Raji (cell line): ENCODE measurements around the gene RPL3.

Source experiments
- POLR2A ChIP-seq: IDR thresholded peaks from 2 replicates; pipeline ENCODE4 v1.6.1; 2011; ENCODE audit warnings: low read depth, low read length, control low read depth; ENCODE audit not compliant: insufficient read depth

RPL3 gene

DNA sequence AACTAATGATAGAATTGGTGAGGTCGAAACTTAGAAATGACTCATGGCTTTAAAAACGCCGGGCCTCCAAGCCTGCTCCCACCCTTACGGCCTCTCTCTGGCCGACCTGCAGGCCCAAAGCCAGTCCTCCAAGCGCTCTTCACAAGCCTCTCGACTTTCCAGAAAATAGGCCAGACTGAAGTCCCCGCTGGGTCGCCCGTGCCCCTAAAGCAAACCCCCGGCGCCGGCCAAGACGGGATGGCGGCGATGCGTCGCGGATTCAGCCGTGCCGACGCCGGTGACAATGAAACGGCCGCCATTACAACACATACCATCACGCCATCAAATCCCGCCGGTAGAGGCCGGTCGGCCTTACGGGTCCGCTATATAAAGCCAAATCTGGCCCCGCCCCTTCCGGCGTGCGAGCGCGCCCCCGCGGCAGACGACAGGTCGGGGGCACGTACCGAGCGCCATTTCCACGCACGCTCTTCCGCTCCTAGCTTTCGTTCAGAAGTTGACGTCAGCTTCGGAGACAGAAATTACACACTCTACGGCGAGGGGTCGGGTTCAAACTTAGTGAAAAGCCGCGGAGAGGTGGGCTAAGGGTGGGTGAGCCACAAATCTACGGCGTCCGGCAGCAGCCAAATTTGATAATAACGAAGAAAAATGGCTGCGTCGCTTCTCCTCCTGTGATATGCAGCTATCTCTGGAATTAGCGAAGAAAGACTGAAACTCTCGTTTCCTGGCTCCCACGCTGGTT is at the start of gene RPL3:
Gene RPL3, minus strand, starts transcription at position 340 of the 739 bp plus-strand sequence. Its CDS starts 26 bp downstream, at position 314.
- peak; percentile 100 for TF ChIP-seq POLR2A

DNA sequence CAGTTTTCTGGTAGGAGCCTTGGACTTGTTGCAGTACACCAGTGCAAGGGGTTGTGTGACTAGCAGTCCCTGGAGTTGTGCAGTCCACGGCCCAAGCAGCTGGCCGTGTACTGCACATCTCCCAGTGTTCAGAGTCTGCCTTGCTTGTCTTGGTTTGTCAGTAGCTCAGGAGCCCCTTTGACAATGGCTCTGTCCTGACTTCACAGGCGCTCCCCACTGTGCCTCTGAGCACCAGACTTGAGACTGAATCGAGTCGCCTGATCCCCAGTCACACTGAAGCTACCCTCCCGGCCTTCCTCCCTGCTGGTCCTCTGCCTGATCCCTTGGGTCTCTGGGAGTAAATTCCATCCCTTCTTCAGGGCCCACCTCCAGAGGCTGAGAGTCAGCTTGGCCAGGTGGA is 49.8 kb upstream of the RPL3 start:
- TF ChIP-seq POLR2A = no peak

DNA sequence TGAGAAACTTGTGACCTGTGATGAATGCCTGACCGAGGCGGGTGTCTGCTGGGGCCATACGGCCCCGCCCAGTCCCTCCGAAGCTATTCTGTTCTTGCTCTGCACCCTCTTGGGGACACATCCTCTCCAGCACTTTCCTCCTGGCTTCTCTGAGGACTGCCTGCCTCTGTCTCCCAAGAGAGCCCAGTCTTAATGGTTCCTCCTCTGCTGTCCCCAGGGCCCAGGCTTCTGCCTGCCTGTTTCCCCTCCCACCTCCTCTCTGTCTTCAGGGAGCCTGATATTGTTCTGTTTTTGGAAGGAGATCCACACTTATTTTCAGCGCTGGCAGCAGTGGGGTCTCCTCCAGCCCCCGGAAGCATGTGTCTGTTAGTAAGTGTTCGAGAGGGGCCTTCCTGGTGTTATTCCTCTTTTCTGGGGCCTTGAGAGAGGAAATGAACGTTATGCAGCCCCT is 49.1 kb upstream of the RPL3 start:
- no peak for TF ChIP-seq POLR2A

DNA sequence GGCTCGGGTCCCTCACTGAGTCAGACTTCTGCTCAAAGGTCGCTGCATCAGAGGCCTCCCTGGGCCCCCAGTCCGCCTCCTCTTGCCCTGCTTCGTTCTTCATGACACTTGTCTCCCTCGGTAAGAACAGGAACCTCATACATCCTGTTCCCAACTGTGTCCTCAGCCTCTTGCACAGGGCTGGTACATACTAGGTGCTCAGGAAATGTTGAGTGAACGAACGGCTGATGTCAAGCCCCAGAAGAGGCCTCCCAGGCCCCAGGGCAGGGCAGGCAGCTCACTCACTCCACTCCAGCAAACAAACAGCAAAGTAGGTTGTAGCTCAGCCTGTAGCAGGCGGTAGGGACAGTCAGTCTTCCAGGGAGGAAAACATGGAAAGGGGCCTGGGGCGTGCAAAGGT is 47.6 kb upstream of the RPL3 start:
- TF ChIP-seq POLR2A = no peak

DNA sequence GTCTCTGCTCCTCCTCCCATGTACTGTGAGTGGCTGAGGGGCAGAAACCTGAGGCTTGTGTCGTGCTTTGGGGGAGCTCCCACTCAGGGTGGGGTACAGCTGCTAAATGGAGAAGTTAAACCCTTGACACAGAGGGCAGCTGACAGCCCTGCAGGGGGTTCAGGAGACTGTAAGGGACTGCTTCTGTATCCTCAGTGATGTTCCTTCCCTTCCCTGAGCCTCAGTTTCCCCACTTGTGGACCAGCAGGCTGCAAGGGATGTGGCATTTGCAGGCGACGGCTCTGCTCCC is 46.0 kb upstream of the RPL3 start:
- no peak for TF ChIP-seq POLR2A

DNA sequence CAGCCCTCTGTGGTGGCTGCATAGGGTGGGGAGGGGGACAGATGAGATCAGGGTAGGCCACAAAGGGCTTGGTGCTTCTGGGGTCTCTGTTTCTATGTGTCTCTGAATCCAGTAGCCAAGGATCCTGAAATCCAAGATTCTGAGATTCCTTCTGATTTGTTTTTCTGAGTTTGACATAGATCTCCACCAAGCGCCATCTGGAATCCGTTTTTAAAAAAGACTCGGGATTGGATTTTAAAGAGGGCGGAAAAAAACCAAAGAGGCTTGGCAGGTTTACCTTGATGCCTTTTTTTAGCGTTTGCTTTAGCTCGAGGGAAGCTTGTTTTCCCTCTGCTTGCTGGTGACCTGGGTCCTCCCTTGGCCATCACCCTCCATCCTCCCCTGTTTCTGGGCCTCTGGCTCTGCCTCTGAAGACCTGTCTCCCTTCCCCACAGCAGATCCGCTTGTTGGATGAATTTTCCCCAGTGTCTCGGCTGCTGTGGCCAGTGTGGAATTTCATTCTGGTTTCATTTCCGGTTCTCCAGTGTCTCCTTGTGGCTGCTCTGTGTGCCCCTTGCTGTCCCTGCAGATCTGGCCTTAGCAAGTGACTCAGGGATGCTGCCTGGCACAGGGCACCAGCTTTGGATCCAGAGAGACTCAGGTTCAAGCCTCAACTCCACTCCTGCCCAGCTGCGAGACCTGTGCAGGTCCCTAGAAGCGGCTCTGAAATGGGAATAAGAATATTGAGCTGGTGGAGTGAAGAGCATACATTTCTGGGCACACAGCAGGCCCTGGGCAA is 45.5 kb upstream of the RPL3 start:
- no peak for TF ChIP-seq POLR2A

DNA sequence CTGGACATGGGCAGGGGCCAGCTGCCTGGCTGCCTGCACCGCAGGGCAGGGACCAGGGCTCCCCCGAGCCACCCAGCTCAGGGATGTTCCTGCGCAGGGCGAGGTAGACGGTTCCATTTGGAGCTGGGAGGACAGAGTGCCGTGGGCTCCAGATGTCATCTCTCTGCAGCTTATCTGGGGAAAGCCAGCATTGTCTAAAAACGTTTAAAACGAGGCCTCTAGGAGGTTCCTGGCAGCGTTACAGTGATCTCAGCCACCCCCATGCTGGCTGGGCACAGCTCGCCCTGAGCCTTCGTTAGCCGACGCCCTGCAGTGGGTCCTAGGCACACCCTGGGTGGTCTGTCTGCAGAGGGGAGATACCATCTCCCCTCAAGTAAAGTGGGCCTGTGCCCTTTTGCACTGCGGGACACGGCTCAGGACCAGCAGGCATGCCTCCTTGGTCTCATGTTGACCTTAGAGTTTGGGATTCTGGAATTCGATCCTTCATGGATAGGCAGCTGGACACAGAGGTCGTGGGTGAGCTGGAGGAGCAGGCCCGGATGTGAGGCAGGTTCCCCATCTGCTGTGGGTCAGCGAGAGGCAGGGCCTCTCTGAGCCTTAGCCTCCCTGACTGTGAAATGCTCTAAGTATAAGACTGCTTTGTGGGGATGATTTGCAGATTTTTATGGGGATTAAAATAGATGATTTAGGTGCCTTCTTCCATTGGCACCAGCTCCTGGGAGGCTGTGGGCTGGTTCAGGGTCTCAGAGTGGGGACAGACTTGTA is 44.5 kb upstream of the RPL3 start:
- no peak for TF ChIP-seq POLR2A

DNA sequence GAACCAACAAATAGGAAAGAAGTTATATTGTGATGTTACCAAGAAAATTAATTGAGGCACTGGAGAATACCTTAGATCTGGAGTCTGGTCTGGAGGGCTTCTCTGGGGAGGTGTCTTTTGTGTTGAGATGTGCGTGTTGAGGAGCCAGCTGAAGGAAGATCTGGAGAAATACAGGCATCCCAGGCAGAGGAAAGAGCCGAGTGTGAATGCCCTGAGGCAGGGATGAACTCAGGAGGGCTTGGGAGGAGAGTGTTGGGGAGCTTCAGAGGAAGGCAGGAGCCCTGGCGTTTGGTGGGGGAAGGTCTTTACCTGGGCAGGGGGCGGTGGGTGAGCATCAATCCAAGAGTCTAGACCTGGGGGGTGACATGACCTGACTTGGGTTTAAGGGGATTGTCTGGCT is 43.5 kb upstream of the RPL3 start:
- TF ChIP-seq POLR2A = no peak

DNA sequence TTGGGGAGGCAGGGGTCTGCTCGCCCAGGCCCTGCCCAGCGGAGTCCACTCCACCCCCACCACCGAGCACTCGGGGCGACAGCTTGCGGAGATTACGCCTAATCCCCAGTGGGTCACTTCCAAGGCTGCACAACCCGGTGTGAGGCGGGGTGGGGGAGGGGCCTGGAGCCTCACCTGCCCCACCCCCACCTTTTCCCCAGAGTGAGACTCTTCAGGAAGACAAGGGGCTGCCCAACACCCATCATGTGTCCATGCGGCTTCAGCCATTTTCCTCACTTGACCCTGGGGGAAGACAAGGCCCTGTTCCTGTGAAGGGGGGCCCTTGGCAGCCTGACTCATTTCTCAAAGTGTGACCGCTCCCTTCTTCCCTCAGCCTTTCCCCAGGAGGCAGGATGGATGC is 42.8 kb upstream of the RPL3 start:
- no peak for TF ChIP-seq POLR2A

DNA sequence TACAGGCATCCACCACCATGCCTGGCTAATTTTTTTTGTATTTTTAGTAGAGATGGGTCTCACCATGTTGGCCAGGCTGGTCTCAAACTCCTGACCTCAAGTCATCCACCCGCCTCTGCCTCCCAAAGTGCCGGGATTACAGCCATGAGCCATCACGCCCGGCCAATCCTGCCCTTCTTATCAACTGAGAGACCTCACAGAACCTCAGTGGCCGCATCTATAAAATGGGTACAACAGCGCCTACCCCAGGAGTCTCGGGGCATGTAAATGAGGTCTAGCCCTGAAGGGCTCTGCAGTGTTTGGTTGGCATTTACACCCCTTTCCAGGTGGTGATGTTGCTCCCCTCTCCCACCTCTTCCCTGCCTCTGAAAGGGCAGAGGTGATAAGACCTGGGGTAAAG is 42.1 kb upstream of the RPL3 start:
- no peak for TF ChIP-seq POLR2A

DNA sequence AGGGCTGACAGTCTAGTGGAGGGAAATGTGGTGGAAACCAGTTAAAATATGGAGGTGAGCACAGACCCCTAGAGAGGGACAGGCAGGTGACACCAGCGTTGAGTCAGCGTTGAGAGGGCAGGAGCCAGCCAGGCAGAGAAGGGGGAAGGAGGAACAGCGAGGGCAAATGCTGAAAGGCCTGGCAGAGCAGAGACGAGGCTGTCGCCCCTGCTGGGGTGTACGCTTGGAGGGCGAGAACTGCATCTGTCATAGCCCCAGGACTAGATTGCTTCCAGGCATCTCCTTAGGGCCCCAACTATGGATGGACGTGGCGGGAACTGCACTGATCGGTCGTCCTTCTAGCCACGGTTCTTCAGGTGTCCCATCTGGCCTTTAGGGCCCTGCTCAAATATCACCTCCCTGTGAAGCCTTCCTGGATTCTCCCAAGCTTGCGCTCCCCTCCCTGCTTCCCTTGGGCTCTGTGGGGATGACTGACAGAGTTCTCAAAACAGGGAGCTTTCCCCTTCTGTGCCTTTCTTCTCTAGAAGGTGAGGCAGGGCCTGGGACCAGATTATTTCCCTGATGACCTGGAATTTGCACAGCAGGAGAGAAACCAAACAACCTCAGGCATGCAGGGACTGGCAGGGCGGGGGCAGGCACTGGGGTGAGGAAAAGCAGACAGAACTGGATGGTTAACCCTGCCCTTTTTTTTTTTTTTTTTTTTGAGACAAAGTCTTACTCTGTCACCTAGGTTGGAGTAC is 41.4 kb upstream of the RPL3 start:
- TF ChIP-seq POLR2A = no peak

DNA sequence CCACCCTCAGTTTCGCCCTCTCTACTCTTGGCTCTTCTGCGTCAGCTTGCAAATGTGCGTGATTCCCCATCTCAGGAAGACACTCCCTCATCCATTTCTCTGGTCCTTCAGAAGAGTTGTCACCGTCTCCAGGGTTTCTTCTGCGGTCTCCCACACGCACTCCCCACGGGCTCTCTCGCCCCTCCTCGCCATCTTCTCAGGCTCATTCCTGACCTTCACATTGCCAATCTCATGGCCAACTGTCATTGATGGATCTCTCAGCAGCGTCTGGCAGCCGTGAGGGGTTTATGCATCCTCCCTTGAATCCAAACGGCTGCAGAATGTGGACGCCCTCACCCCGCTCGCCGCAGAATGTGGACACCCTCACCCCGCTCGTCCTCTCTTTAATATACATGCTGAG is 40.8 kb upstream of the RPL3 start:
- no peak for TF ChIP-seq POLR2A

DNA sequence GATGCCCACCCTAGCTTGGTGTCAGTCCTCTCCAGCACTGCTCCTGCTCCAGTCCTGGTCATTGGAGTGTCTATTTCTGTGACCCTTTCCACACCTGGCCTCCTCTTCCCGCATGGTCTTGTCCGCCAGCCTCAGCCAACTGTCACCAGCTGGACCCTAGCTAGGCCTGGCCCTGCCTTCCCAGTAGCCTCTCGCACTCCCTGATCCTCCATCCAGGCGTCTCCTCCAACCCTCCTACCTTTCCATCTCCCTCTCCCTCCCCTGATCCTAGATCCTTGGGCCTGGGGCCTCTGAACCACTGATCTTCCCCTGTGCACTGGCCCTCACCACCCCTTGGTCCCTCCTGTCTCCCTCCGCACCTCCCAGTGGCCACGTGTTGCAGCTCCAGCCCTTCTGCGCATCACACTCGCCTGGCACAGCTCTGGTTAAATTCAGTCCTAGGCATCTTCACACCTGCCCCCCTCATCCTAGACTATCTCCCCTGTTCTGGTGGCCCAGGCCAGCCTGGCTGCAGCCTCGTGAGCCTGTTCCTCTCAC is 40.3 kb upstream of the RPL3 start:
- no peak for TF ChIP-seq POLR2A

DNA sequence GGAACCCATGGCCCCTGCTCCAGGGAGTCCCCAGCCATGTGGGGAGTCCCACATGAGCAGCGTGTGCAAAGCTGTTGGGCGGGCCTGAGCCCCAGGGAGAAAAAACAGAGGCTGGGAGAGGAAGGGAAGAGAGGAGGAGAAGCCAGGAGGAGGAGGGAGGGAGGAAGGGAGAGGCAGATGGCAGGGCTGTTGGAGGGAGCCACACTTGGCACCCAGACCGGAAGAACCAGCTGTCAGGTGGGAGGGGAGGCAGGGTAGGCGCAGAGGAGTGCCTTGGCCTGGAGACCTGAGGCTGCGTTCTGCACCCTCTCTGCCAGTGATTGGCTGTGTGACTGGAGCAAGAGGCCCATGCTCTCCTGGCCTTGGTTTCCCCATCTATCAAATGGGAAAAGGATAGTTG is 37.0 kb upstream of the RPL3 start:
- no peak for TF ChIP-seq POLR2A

DNA sequence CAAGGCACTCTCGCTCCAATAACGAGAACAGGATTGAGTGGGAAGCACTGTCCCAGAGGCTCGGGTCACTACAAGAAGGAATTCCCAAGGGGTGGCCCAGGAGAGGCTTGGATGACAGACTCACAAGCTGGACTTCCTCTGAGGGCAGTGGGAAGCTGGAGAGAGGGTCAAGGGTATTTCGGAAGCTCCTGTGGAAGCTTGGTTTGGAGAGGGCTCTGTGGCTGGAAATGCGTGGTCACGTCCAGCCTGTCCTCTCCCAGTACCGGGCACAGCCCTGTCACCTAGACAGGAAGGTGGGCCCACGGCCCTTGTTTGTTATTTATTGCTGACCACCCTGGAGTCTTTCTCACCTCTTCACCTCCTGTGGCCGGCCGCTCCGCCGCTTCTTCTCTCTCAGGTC is 35.7 kb upstream of the RPL3 start:
- no peak for TF ChIP-seq POLR2A
